Colonic mucosa (tissue), 4 donors: ENCODE data around the gene LRRFIP1. TPM values are rescaled to one million over a fixed set of nuclear protein-coding genes. Genes with fewer than 3 reads are reported as not detected.
A peak's percentile ranks its signal among the peaks of the same experiment; 100 is the strongest.

Source experiments
- DNase-seq: peaks from one replicate; pipeline ENCODE4 v3.0.0-alpha.2; 2020
- H3K27ac ChIP-seq: fragments of 200-600 bp; one replicate; pipeline ENCODE4 v1.8.0; 2021
- H3K27me3 ChIP-seq: fragments of 200-600 bp; one replicate; pipeline ENCODE4 v1.8.0; 2021
- H3K36me3 ChIP-seq: fragments of 200-600 bp; one replicate; pipeline ENCODE4 v1.8.0; 2021
- H3K4me1 ChIP-seq: fragments of 200-600 bp; one replicate; pipeline ENCODE4 v1.8.0; 2021; ENCODE audit warnings: mild to moderate bottlenecking
- H3K4me3 ChIP-seq: fragments of 200-600 bp; one replicate; pipeline ENCODE4 v1.8.0; 2021
- H3K9ac ChIP-seq, 2 donors: one replicate each; pipeline ENCODE4 v1.7.0; 2013; ENCODE audit warnings: control low read depth in 2 of 2, low read depth in 2 of 2, low read length in 2 of 2
- H3K9me3 ChIP-seq: fragments of 200-600 bp; one replicate; pipeline ENCODE4 v1.8.0; 2021
- intact Hi-C: fragments of 100-400 bp; cut with DNase I; formaldehyde crosslinking; loops from one replicate; pipeline ENCODE4 v1.14.1; 2022
- total RNA-seq, 2 donors: library from RNA; stranded (reverse); fragmentation: NEBNext Ultra II Directional in 1 of 2; extraction: Animal tissue kit (Norgen Biotek cat#: 25700) in 1 of 2; gene quantifications; one replicate each; pipeline ENCODE4 v1.2.1, GENCODE V29; 2021
- TF ChIP-seq, protein P1 (sequence below): fragments of 200-600 bp; IDR thresholded peaks from one replicate; pipeline ENCODE4 v1.8.0; 2022; ENCODE audit warnings: antibody characterized with exemption, mild to moderate bottlenecking
- donor health status: healthy.
- donor health status: DM: no; HTN: no; CAD: no.
- donor health status: DM: no; HTN: no; CAD: no.

LRRFIP1 gene
- total RNA-seq, 2 donors from 2014 or later = 114 to 133 TPM

DNA sequence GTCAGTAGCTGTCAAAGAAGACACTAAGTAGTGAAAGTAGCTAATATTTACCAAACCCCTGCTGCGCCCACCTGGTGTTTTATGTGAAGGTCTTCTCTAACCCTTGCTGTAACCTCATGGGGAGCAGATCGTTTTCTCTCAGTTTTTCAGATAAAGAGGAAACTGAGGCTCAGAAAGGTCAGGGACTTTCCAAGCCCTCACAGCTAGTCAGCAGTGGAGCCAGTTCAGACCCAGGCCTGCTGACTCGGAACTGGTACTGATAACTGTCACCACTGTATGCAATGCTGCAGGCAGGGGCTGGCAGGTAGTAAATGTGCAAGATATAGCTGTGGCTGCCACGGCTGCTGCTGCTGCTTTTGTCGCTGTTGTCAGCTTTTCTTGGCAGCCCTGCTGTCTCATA lies 69.1 kb downstream of the LRRFIP1 start:
- Histone ChIP-seq H3K9ac (peak overlapping the region in 1 of 2 donors; percentile 48), H3K27me3 (no peaks in the 10 kb centered on the region), H3K27ac (peak overlapping the region; percentile 98), H3K4me3 (no peak overlapping the region), H3K9me3 (no peaks in the 10 kb centered on the region), H3K36me3 (no peaks in the 10 kb centered on the region), H3K4me1 (peaks cover 29% of the 10 kb centered on the region)
- TF ChIP-seq, protein P1, sequence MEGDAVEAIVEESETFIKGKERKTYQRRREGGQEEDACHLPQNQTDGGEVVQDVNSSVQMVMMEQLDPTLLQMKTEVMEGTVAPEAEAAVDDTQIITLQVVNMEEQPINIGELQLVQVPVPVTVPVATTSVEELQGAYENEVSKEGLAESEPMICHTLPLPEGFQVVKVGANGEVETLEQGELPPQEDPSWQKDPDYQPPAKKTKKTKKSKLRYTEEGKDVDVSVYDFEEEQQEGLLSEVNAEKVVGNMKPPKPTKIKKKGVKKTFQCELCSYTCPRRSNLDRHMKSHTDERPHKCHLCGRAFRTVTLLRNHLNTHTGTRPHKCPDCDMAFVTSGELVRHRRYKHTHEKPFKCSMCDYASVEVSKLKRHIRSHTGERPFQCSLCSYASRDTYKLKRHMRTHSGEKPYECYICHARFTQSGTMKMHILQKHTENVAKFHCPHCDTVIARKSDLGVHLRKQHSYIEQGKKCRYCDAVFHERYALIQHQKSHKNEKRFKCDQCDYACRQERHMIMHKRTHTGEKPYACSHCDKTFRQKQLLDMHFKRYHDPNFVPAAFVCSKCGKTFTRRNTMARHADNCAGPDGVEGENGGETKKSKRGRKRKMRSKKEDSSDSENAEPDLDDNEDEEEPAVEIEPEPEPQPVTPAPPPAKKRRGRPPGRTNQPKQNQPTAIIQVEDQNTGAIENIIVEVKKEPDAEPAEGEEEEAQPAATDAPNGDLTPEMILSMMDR = no peak
- DNase-seq = no peak
- intact Hi-C loops = no loop called here

DNA sequence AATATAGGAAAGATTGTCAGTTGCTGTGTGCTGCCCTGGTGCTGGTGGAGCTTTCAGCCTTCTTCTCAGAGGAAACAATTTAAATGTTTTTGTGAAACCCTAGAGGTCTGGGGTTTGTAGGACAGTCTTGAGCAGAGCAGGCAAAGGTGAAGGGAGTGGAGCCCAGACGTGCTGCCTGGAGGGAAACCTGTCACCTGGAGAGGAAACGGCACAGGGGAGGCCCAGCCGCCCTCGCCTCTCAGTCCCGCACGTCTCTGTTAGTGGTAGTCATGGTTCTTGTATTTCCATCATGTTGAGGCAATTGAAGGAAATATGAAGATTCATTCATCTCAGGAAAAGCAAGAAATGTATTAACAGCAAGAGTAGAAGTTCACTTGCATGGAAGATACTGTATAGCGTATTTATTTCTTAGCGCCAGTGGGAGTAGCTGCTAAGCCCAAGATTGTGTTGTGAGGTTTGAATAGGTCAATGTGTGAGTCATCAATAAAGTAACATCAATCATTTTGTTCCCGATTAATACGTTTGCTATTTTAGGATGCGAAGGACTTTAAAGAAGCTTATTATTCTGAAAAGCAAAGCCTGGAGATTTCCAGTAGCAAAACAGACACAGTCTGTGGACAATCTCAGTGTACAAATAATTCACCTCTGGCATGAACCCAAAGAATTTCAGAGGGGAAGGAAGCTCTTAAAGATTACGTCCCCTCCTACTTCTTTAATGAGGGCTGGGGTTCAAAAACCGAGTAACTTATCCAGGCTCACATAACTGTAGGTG lies 70.4 kb downstream of the LRRFIP1 start:
- Histone ChIP-seq H3K4me1 (peaks cover 35% of the 10 kb centered on the region), H3K27me3 (no peaks in the 10 kb centered on the region), H3K36me3 (no peaks in the 10 kb centered on the region), H3K4me3 (no peak overlapping the region), H3K9me3 (no peaks in the 10 kb centered on the region), H3K9ac (peak overlapping the region; percentile 6 to 8), H3K27ac (peak overlapping the region; percentile 98)
- intact Hi-C loops = no loop called here
- DNase-seq = no peak
- TF ChIP-seq, protein P1 = no peak

DNA sequence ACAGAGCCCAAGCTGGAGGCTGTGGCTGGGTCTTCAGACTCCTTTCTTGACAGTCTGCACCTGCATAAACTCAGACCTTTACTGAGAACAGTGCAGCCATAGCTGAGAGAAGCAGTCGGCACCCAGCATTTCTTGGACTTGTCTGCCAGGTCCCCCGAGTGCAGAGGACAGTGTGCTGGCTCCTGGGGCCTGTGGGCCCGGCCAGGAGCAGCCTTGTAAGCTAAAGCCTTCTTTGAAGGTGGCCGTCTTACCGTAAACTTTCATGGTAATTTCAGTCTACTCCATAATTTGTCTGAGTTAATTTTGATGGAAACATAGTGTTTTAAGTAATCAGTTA lies 70.9 kb downstream of the LRRFIP1 start:
- Histone ChIP-seq H3K4me1 (peaks cover 37% of the 10 kb centered on the region), H3K27ac (peak overlapping the region; percentile 98), H3K4me3 (no peak overlapping the region), H3K27me3 (no peaks in the 10 kb centered on the region), H3K9me3 (no peaks in the 10 kb centered on the region), H3K36me3 (no peaks in the 10 kb centered on the region), H3K9ac (no peak overlapping the region)
- no peak for DNase-seq
- TF ChIP-seq, protein P1 = no peak
- intact Hi-C loops = no loop called here

DNA sequence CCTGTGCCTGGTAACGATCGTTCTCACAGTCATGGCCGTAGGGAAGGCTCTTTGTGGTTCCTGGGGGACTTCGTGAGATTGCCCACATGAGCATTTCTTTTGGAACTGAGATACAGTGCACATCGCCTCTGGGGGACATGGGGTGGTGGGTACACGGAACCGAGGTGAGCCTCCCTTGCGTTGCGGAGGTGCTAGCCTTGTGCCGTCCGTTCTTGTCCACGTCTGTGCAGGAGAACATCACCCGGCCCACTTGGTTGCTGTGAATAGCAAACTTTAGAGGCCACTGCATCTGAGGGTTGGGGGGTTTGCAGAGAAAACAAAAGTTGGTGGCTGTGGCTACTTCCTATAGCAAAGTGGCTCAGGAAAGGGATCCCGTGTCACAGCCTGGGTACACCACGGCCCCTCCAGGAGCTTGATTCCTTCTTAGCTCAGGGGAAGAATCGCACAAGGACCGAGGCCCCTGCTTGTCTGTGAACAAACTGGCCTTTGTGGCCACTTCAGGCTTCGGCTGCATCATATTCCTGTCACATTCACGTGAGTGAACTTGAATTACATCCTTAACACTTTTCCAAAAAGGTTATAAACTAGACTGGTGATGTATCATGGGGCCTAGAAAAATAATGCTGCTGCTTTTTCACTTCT lies 72.6 kb downstream of the LRRFIP1 start:
- intact Hi-C loops = no loop called here
- DNase-seq = no peak
- H3K4me3 ChIP-seq = no peak overlapping the region
- H3K36me3 ChIP-seq = no peaks in the 10 kb centered on the region
- H3K4me1 ChIP-seq = peaks cover 39% of the 10 kb centered on the region
- TF ChIP-seq, protein P1 = no peak
- no peaks in the 10 kb centered on the region for H3K9me3 ChIP-seq
- H3K27me3 ChIP-seq = no peaks in the 10 kb centered on the region
- H3K9ac ChIP-seq = peak overlapping the region in 1 of 2 donors; percentile 48
- peak overlapping the region; percentile 56 for H3K27ac ChIP-seq

DNA sequence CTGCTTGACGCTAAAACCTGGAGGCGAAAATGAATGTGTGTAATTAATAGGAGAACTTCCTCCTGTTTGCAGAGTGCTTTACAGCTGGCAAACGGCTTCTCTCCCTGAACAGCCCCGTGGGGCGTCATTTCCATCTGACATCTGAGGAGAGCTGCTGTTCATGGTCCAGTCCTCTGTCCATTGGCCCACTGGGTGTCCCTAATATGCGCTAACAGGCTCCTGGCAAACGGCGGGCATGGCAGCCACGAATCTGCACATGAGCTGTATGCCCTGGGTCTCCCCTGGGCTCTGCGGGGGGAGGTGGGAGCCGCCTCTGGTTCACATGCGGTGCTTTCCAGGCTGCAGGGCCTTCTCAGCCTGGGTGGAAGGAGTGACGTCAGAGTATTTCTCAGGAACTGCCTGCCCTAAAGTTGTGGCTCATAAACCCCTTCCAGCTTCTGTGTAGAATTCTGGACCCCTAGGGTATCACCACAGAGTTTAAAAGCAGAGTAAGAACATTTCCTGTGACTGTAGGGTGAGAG lies 73.2 kb downstream of the LRRFIP1 start:
- Histone ChIP-seq H3K9ac (peak overlapping the region; percentile 48 to 56), H3K27me3 (no peaks in the 10 kb centered on the region), H3K4me1 (peaks cover 38% of the 10 kb centered on the region), H3K9me3 (no peaks in the 10 kb centered on the region), H3K4me3 (no peak overlapping the region), H3K36me3 (no peaks in the 10 kb centered on the region), H3K27ac (peak overlapping the region; percentile 56)
- TF ChIP-seq, protein P1 = no peak
- peak; percentile 47 for DNase-seq
- intact Hi-C loops = no loop called here
